ENCODE results near the gene BRCA1.
A peak's percentile ranks its signal among the peaks of the same experiment; 100 is the strongest.
"Not testable (repeated sequence)": the region's sequence is repeated elsewhere in the genome, so short reads cannot be mapped to it uniquely, and the experiment has no call there.

Gene BRCA1

GRCh38 chr17:43125967-43126910 is 1.1 kb upstream of the BRCA1 start:
- no peak for DNase-seq (ENCODE audit: low read depth)
- H3K4me3 ChIP-seq (ENCODE audit: control insufficient read depth, low read depth, low read length): peak overlapping the region; percentile 56
- TF ChIP-seq CTCF (IDR thresholded peaks at IDR 0.05; ENCODE audit: control insufficient read depth, insufficient read depth, low read depth, low read length, missing control alignments): no peak

- H3K4me3 ChIP-seq (ENCODE audit: control insufficient read depth, low read depth, low read length): no peak overlapping the region
- no peak for DNase-seq (ENCODE audit: low read depth)
- no peak for TF ChIP-seq CTCF (IDR thresholded peaks at IDR 0.05; ENCODE audit: control insufficient read depth, insufficient read depth, low read depth, low read length, missing control alignments)
Observed at GRCh38 chr17:43118679-43119615, 6.2 kb downstream of the BRCA1 start.

DNA sequence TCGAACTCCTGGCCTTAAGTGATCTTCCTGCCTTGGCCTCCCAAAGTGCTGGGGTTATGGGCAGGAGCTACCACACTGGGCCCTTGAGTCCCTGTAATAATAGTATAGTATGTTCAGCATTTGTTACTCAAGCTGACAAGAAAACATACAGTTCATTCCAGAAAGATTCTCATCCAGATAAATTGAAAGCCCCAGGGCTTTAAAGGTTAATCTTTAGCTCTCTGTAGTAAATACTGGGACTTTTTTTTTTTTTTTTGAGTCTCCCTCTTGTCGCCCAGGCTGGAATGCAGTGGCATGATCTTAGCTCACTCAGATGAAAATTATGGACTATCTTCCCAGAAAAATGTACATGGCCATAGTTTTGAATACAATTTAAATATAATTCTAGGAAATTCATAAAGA is 11.0 kb downstream of the BRCA1 start:
- no peak for TF ChIP-seq CTCF (IDR thresholded peaks at IDR 0.05; ENCODE audit: control insufficient read depth, insufficient read depth, low read depth, low read length, missing control alignments)

DNA sequence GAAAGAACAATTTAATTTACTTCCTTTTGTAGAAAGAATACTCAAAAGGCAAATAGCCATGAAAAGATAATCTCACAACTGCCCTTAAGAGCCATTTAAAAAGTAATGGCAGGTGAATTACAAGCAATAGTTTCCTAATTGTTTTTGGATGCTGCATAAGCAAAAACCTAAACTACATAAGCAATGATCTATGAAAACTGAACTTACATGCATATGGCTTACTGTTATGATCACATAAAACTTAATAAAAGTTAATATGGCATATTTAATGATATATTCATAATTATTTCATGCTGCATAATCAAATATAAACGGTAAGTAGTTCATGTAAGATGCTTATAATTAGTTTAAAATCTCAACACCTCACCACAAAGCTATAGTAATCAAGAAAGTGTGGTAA is 18.6 kb downstream of the BRCA1 start:
- H3K4me3 ChIP-seq (ENCODE audit: control insufficient read depth, low read depth, low read length): no peak overlapping the region
- no peak for DNase-seq (ENCODE audit: low read depth)
- no peak for TF ChIP-seq CTCF (IDR thresholded peaks at IDR 0.05; ENCODE audit: control insufficient read depth, insufficient read depth, low read depth, low read length, missing control alignments)

More for the DNA sequence above, 11.0 kb downstream of the BRCA1 start:
- DNase-seq (ENCODE audit: low read depth): no peak
- H3K4me3 ChIP-seq (ENCODE audit: control insufficient read depth, low read depth, low read length): no peak overlapping the region

DNA sequence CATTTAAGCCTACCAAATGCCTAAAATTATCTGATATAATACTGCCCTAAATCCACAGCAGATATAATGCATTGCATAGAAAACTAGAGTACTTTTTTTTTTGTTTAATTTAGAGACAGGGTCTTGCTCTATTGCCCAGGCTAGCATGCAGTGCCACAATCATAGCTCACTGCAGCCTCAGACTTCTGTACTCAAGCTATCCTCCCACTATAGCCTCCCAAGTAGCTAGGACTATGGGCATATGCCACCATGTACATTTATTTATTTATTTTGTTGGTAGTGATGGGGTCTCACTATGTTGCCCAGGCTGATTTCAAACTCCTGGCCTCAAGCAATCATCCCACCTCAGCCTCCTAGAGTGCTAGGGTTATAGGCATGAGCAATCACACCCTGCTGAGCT is 20.0 kb downstream of the BRCA1 start:
- DNase-seq (ENCODE audit: low read depth): no peak
- no peak overlapping the region for H3K4me3 ChIP-seq (ENCODE audit: control insufficient read depth, low read depth, low read length)
- no peak for TF ChIP-seq CTCF (IDR thresholded peaks at IDR 0.05; ENCODE audit: control insufficient read depth, insufficient read depth, low read depth, low read length, missing control alignments)

GRCh38 chr17:43104665-43105064 is 20.5 kb downstream of the BRCA1 start:
- no peak for TF ChIP-seq CTCF (IDR thresholded peaks at IDR 0.05; ENCODE audit: control insufficient read depth, insufficient read depth, low read depth, low read length, missing control alignments)
- no peak for DNase-seq (ENCODE audit: low read depth)

GRCh38 chr17:43095364-43095763 is 29.8 kb downstream of the BRCA1 start:
- H3K4me3 ChIP-seq (ENCODE audit: control insufficient read depth, low read depth, low read length); DNase-seq (ENCODE audit: low read depth): not testable (repeated sequence)

More at GRCh38 chr17:43104665-43105064, 20.5 kb downstream of the BRCA1 start:
- H3K4me3 ChIP-seq (ENCODE audit: control insufficient read depth, low read depth, low read length): no peak overlapping the region
